HG03095 (cell line): ENCODE measurements around the gene COQ7.

Experiments used
- ATAC-seq: cut with Tn5 transposase; IDR thresholded peaks from one replicate; pipeline ENCODE4 v1.9.1; 2021; ENCODE audit warnings: moderate library complexity; ENCODE audit not compliant: unreplicated experiment

COQ7 gene

GRCh38 chr16:19067349-19068236 lies at the start of gene COQ7:
TSS of gene COQ7 (plus strand) at chr16:19067614. CDS start at chr16:19067665, 51 bp downstream.
- peak; percentile 87 for ATAC-seq

GRCh38 chr16:19020689-19021088 lies 46.7 kb upstream of the COQ7 start:
- ATAC-seq, result no peak

GRCh38 chr16:19021747-19022146 lies 45.7 kb upstream of the COQ7 start:
- ATAC-seq, result no peak

- no peak for ATAC-seq
These were observed 40.0 kb upstream of the COQ7 start for GRCh38 chr16:19027416-19027815.

GRCh38 chr16:19029980-19030379 lies 37.4 kb upstream of the COQ7 start:
- ATAC-seq, result no peak

- no peak for ATAC-seq
These were observed 35.7 kb upstream of the COQ7 start for GRCh38 chr16:19031738-19032137.

GRCh38 chr16:19033761-19034160 lies 33.7 kb upstream of the COQ7 start:
- no peak for ATAC-seq

GRCh38 chr16:19040400-19040799 lies 27.0 kb upstream of the COQ7 start:
- no peak for ATAC-seq

- ATAC-seq, result no peak
These were observed 22.6 kb upstream of the COQ7 start for GRCh38 chr16:19044769-19045168.

- ATAC-seq, result no peak
These were observed 21.4 kb upstream of the COQ7 start for GRCh38 chr16:19046062-19046461.

GRCh38 chr16:19062706-19063105 lies 4.7 kb upstream of the COQ7 start:
- no peak for ATAC-seq

- ATAC-seq, result no peak
These were observed 446 bp upstream of the COQ7 start for GRCh38 chr16:19066988-19067348.

- ATAC-seq, result no peak
These were observed 912 bp downstream of the COQ7 start for GRCh38 chr16:19068237-19068815.

- ATAC-seq, result no peak
These were observed 4.7 kb downstream of the COQ7 start for GRCh38 chr16:19071811-19072777.

GRCh38 chr16:19073344-19073743 lies 5.9 kb downstream of the COQ7 start:
- ATAC-seq, result no peak

GRCh38 chr16:19073863-19074262 lies 6.4 kb downstream of the COQ7 start:
- no peak for ATAC-seq

- no peak for ATAC-seq
These were observed 8.1 kb downstream of the COQ7 start for GRCh38 chr16:19075511-19075910.

GRCh38 chr16:19077879-19078278 lies 10.5 kb downstream of the COQ7 start:
- no peak for ATAC-seq

GRCh38 chr16:19083670-19084069 lies 16.3 kb downstream of the COQ7 start:
- no peak for ATAC-seq

GRCh38 chr16:19084139-19084538 lies 16.7 kb downstream of the COQ7 start:
- no peak for ATAC-seq

GRCh38 chr16:19084879-19085278 lies 17.5 kb downstream of the COQ7 start:
- no peak for ATAC-seq
